ENCODE measurements around the gene HDAC11. TPM values are rescaled to one million over a fixed set of nuclear protein-coding genes. Genes with fewer than 3 reads are reported as not detected.

Gene HDAC11
- total and polyA plus RNA-seq, 2 of the 4 experiments (the other 2 are of a cell fraction): 9.1 to 11.4 TPM

DNA sequence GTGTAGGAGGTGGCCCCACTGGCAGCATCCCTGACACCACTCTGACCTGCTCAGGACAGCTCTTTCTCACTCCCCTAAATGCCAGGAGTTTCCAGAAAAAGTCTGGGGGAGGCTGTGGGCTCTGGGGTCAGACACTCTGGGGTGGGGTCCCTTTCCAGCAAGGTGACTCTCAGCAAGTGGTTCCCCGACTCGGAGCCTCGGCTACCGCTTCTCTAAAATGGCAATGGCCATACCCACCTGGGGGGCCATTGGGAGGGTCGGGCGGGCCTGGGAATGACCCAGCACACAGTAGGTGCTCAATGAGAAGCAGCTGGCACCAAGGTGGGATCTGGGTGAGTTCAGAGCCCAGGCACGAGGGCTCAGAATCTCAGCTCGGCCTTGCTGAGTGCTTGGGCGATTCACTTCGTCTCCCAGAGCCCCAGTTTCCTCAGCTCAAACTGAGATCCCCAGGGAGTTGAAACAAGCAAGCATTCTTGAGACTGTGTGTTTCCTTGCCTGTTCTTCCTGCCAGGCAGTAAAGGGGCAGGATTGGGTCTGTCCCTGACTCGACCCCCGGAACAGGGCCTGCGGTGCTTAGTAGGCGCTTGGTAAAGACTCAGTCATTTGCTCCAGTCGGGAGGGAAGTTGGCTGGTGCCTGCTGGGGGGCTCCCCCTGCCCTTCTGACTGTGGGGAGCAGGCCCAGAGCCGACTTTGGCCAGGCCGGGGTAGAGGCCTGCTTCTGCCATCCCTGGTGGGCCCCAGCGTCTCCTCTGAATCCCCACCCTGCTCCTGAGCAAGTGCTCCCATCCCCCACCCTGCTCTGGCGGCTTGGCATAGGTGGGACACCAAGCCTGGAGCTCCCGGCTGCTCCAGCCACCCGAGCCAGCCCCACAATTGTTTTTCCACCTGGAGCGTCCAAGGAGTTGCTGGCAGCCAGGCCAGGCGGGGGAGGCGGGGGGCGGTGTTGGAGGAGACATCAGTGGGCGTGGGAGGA is 36.0 kb downstream of the HDAC11 start (continued):
- TF ChIP-seq RCOR1 (IDR thresholded peaks at IDR 0.05; ENCODE audit: insufficient replicate concordance, low read length): no peak

DNA sequence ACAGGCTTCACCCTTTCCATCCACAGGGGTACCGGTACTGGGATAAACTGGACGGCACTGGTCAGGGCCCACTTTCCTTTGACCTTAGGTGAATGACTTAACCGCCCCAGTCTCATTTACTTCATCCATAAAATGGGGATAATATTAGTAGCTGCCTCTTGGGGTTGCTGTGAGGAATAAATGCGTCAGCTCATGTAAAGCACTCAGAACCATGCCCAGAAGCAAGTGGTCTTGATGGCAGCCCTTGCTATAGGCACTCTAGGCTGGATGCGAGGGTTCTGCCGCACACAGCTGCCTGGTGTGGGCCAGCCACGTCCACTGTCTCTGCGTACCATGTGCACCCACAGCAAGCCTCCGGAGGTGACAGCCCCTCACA is 36.6 kb downstream of the HDAC11 start:
- ATAC-seq (ENCODE audit: low read depth): no peak
- no peak overlapping the region for H4K8ac ChIP-seq (ENCODE audit: low read depth in 2 of 2, low read length in 2 of 2)
- no peak overlapping the region for H3K14ac ChIP-seq (replicated peaks; ENCODE audit: low read depth, low read length)
- no peak overlapping the region for H2BK5ac ChIP-seq (ENCODE audit: low read depth, low read length, poor library complexity, severe bottlenecking)
- H3K9ac ChIP-seq (ENCODE audit: low read depth, low read length): no peak overlapping the region
- DNase-seq: no peak
- no peak overlapping the region for H4K5ac ChIP-seq (ENCODE audit: low read depth, low read length)
- no peak overlapping the region for H3K18ac ChIP-seq (ENCODE audit: low read depth, low read length)
- no peak overlapping the region for H3K27ac ChIP-seq (ENCODE audit: insufficient read depth, low read length)
- H3K4me3 ChIP-seq (ENCODE audit: insufficient read depth, low read depth, low read length): no peak overlapping the region
- dilution Hi-C loops (cut with HindIII; ENCODE audit: low sequenced_read_pairs, unreplicated experiment): no loop called here
- no peak overlapping the region for H3K4ac ChIP-seq (ENCODE audit: low read depth, low read length)
- in situ Hi-C loops (cut with MboI; ENCODE audit: low sequenced_read_pairs): no loop called here
- no peaks in the 10 kb centered on the region for H3K9me1 ChIP-seq (ENCODE audit: insufficient read depth, low read length)
- POLR2A ChIA-PET (ENCODE audit: unreplicated experiment): no interaction called here
- no peaks in the 10 kb centered on the region for H4K20me1 ChIP-seq (ENCODE audit: insufficient read depth, low read length)
- H2BK20ac ChIP-seq (ENCODE audit: low read depth, low read length): no peak overlapping the region
- 0 out of 2 replicates have a peak, but pooled peaks cover 2% of the 10 kb centered on the region for H3K27me3 ChIP-seq (ENCODE audit: control insufficient read depth, insufficient read depth, low read length)
- H2BK15ac ChIP-seq (ENCODE audit: low read depth, low read length): no peak overlapping the region
- CTCF ChIA-PET: no interaction called here
- H3K56ac ChIP-seq (ENCODE audit: extremely low read depth, insufficient read depth, low read length): no peak overlapping the region
- no peaks in the 10 kb centered on the region for H3K9me3 ChIP-seq (ENCODE audit: control insufficient read depth, insufficient read depth, low read length)
- no peaks in the 10 kb centered on the region for H3K36me3 ChIP-seq (ENCODE audit: control insufficient read depth, insufficient read depth, low read length)
- H2BK120ac ChIP-seq (ENCODE audit: low read depth, low read length): no peak overlapping the region
- no peak overlapping the region for H2AFZ ChIP-seq (replicated peaks; ENCODE audit: low read length, poor library complexity)
- H3K23ac ChIP-seq (ENCODE audit: low read depth, low read length): no peak overlapping the region
- no peak overlapping the region for H2AK9ac ChIP-seq (replicated peaks; ENCODE audit: low read depth, low read length, poor library complexity)
- WGBS, 2 experiments (ENCODE audit: extremely low coverage in 2 of 2, insufficient read length in 1 of 2): no CpG with 5 or more reads among the region's 9 CpGs
- H4K91ac ChIP-seq (ENCODE audit: insufficient read depth, low read depth, low read length): no peak overlapping the region
- BruUV-seq (replicated peaks): no TSS peak
- H2AK5ac ChIP-seq (ENCODE audit: low read depth, low read length): no peak overlapping the region
- no peaks in the 10 kb centered on the region for H3K79me1 ChIP-seq (ENCODE audit: low read depth in 1 of 2, low read length in 2 of 2)
- H3K4me1 ChIP-seq (ENCODE audit: control insufficient read depth, insufficient read depth, low read length): no peaks in the 10 kb centered on the region
- H3K4me2 ChIP-seq (ENCODE audit: low read depth, low read length): no peak overlapping the region
- intact Hi-C loops (cut with micrococcal nuclease): no loop called here
- TF ChIP-seq MAFK (IDR thresholded peaks at IDR 0.05; ENCODE audit: low read depth, low read length) (no peak), BHLHE40 (IDR thresholded peaks at IDR 0.05; ENCODE audit: low read depth, low read length) (no peak), NFE2L2 (IDR thresholded peaks at IDR 0.05; ENCODE audit: low read depth, low read length) (no peak), RAD21 (IDR thresholded peaks at IDR 0.05; ENCODE audit: low read length) (no peak), RFX5 (IDR thresholded peaks at IDR 0.05; ENCODE audit: low read depth, low read length) (no peak), SMC3 (IDR thresholded peaks at IDR 0.05; ENCODE audit: low read depth, low read length) (no peak), CHD1 (IDR thresholded peaks at IDR 0.05; ENCODE audit: low read depth, low read length) (no peak), FOS (IDR thresholded peaks at IDR 0.05; ENCODE audit: low read depth, low read length) (no peak), POLR2A (IDR thresholded peaks at IDR 0.05; ENCODE audit: low read depth, low read length) (no peak), RCOR1 (IDR thresholded peaks at IDR 0.05; ENCODE audit: insufficient replicate concordance, low read length) (no peak), MAZ (IDR thresholded peaks at IDR 0.05; ENCODE audit: borderline replicate concordance, low read depth, low read length) (no peak), MXI1 (IDR thresholded peaks at IDR 0.05; ENCODE audit: borderline replicate concordance, low read depth, low read length) (no peak)
- TF ChIP-seq, protein P1, sequence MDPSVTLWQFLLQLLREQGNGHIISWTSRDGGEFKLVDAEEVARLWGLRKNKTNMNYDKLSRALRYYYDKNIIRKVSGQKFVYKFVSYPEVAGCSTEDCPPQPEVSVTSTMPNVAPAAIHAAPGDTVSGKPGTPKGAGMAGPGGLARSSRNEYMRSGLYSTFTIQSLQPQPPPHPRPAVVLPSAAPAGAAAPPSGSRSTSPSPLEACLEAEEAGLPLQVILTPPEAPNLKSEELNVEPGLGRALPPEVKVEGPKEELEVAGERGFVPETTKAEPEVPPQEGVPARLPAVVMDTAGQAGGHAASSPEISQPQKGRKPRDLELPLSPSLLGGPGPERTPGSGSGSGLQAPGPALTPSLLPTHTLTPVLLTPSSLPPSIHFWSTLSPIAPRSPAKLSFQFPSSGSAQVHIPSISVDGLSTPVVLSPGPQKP (IDR thresholded peaks at IDR 0.05; ENCODE audit: borderline replicate concordance, low read depth, low read length): no peak
- TF ChIP-seq, protein P2, sequence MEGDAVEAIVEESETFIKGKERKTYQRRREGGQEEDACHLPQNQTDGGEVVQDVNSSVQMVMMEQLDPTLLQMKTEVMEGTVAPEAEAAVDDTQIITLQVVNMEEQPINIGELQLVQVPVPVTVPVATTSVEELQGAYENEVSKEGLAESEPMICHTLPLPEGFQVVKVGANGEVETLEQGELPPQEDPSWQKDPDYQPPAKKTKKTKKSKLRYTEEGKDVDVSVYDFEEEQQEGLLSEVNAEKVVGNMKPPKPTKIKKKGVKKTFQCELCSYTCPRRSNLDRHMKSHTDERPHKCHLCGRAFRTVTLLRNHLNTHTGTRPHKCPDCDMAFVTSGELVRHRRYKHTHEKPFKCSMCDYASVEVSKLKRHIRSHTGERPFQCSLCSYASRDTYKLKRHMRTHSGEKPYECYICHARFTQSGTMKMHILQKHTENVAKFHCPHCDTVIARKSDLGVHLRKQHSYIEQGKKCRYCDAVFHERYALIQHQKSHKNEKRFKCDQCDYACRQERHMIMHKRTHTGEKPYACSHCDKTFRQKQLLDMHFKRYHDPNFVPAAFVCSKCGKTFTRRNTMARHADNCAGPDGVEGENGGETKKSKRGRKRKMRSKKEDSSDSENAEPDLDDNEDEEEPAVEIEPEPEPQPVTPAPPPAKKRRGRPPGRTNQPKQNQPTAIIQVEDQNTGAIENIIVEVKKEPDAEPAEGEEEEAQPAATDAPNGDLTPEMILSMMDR (conservative IDR thresholded peaks at IDR 0.05; ENCODE audit: low read depth, low read length): no peak

Measured in IMR-90 (cell line).